AG20443 (cell line): ENCODE data around the gene CDK8.
"Not testable (repeated sequence)": the region's sequence is repeated elsewhere in the genome, so short reads cannot be mapped to it uniquely, and the experiment has no call there.

Experiments used
- DNase-seq: peaks from one replicate; pipeline ENCODE4 v3.0.0; 2012; ENCODE audit warnings: low spot score, mixed read lengths

Gene CDK8

DNA sequence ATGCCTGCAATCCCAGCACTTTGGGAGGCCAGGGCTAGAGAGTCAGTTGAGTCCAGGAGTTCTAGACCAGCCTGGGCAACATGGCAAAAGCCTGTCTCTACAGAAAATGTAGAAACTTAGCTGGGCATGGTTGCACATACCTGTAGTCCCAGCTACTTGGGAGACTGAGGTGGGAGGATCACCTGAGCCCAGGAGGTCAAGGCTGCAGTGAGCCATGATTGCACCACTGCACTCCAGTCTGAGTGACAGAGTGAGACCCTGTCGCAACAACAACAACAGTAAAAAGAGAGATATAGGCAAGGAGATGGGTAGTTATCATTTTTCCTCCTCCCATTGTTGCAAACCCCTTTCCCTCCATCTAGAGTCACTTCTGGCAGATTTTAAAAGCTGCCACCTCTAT lies 62.2 kb downstream of the CDK8 start:
- not testable (repeated sequence) for DNase-seq

GRCh38 chr13:26320766-26321165 lies 66.8 kb downstream of the CDK8 start:
- DNase-seq: no peak

GRCh38 chr13:26323127-26323526 lies 69.2 kb downstream of the CDK8 start:
- DNase-seq: no peak

GRCh38 chr13:26323764-26324163 lies 69.8 kb downstream of the CDK8 start:
- DNase-seq: no peak

DNA sequence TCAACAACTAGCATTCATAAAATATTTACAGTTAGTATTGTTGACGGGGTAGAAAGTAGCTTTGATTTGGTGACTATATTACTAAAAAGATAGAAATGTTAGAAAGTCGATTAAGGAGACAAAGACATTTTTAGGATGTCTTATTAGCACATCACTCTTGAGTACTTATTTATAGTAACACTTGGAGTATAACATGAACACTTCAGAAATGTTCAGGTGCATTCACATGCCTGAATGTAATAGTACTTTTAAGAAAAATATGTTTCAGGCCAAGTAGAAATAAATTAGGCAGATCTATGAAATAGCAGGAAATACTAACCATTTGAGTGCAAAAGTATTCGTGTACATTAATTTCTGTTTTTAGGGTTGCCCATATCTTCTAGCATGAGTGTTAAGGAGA lies 70.4 kb downstream of the CDK8 start:
- DNase-seq: no peak

- no peak for DNase-seq
These were observed 70.9 kb downstream of the CDK8 start for GRCh38 chr13:26324867-26325266.

DNA sequence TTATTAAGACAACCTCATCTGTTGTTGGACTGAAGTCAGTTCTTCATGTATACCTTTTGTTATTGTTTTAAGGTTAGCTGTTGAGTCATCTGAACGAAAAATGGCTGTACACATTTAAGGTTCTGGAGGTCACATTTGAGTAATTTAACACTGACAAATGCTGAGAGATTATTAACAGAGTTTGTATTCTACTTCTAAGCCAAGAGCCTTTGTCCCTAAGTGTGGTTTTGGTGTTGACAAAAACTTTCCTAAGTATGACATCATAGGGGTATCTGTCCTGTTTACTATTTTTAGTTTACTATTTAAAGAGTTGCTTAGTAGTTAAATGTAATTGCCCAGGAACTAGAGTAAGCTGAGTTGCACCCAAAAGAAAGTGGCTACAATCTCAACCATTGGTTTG lies 71.9 kb downstream of the CDK8 start:
- DNase-seq: no peak

DNA sequence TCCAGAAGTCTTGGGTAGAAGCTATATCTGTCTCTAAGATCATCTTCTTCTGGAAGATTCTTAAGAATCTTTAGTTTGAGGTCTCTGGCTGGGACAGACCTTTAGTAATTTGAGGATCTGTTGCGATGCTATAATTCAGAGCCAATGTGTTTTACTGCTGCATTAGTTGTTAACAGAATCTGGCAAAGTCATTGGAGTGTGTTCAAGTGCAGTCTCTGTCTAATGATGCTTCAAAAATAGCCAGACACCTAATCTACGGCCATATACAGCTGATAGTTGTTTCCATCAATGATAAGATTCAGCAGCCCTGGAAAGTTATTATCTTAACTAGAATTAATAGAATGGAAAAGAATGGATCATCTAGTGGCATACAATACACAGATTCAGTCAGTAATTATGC lies 72.6 kb downstream of the CDK8 start:
- DNase-seq: no peak

GRCh38 chr13:26327940-26328725 lies 74.2 kb downstream of the CDK8 start:
- DNase-seq: no peak

DNA sequence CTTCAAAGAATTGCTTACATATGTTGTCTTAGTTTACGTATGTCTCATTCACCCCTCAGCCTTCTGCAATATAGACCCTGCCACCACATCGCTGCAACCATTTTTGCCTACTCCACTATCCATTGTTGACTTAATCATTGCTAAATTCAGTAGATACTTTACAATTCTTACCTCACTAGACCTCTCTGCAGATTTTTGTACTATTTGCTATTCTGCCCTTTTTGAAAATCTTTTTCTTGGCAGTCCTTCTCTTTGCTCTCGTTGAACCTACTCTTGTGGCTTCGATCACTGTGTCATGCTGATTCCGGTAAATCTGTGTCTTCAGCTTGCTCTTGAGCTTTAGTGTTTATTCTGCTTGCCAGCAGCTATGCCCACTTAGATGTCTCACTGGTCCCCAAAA lies 81.2 kb downstream of the CDK8 start:
- no peak for DNase-seq

- DNase-seq: no peak
These were observed 86.9 kb downstream of the CDK8 start for GRCh38 chr13:26340807-26341206.

DNA sequence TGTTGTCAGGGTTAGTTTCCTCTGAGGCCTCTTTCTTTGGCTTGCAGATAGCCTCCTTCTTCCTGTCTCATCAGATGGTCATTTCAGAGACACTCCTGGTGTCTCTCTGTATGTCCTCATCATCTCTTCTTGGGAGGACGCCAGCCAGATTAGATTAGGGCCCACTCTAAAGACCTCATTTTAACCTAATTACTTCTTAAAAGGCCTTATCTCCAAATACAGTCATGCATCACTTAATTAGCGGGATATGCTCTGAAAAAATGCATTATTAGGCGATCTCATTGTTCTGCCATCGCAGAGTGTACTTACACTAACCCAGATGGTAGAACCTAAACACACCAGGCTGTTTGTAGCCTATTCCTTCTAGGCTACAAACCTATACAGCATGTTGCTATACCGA lies 89.0 kb downstream of the CDK8 start:
- DNase-seq: no peak

GRCh38 chr13:26343816-26344215 lies 89.9 kb downstream of the CDK8 start:
- DNase-seq: no peak

DNA sequence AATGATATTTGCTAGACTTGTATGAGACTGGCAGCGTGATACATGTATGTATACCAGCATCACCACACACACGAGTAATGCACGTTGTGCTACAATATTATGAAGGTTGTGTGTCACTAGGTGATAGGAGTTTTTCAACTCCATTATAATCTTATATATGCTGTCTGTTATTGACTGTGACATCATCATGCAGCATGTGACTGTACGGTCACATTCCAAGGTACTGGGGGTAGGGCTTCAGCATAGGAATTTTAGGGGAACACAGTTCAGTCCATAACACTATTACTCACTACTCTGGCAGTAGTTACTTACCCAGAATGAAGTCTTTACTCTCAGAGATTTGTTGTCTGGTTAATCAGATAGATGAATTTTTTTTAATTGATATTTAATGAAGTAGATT lies 91.1 kb downstream of the CDK8 start:
- no peak for DNase-seq

DNA sequence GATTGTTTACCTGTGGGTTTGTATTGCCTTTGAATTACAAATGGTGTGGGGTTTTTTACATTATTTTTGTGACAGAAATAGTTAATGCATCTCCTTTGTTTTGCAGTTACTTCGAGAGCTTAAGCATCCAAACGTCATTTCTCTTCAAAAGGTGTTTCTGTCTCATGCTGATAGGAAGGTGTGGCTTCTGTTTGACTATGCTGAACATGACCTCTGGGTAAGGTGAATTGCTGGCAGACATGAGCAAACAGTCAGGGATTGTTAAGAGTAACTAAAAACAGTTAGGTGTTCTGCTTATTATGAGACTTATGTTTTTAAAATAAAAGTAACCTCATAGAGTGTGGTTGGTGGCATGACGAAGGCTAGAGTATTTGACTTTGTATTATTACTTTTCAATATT lies 95.0 kb downstream of the CDK8 start:
- DNase-seq: no peak

DNA sequence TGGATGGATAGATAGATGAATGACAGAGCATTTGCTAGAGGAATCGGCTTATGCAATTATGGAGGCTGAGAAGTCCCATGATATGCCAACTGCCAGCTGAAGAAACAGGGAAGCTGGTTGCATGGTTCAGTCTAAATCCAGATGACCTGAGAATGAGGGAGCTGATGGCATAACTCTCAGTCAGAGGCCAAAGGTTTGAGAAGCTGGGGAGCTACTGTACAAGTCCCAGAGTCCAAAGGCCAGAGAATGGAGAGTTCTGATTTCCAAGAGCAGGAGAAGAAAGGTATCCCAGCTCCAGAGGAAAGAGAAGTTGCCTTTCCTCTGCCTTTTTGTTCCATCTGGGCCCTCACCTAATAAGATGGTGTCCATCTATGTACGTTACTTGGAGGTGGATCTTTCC lies 108.3 kb downstream of the CDK8 start:
- no peak for DNase-seq

DNA sequence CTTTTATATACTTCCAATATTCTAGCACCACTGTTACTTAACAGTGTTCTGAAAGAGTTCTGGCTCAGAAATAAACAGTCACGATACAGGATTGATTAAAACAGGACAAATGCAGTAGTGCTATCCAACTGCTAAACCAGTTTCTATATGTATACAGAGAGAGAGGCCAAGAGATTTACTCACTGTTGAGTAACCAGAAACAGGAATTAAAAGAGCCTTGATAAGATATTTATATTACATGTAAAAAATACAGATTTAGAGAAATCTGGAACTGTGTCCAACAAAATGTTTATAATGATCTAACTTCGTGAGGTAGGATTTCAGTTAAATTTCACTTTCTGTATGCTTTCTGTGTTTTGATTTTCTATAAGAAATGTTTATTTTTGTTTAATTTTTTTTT lies 116.6 kb downstream of the CDK8 start:
- DNase-seq: no peak

- DNase-seq: no peak
These were observed 118.8 kb downstream of the CDK8 start for GRCh38 chr13:26372747-26373146.

- DNase-seq: no peak
These were observed 122.5 kb downstream of the CDK8 start for GRCh38 chr13:26376430-26376829.

DNA sequence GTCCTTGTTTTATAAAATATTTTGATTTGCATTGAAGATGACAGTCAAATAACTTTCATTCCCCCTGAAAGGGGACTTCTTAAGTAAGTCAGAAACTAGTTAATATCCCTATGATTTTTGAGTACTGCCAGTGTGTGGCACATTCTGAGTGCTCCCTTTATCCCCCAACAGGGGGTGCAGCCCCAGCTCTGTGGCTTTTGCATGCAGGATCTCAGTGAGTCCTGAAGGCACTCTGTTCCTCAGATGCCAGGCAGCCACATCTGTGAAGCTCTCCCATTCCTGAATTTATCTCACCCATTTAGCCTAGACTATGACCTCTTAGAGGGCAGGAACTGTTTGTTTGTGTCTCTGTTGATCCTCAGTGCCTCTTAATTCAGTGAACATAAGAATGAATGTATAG lies 123.1 kb downstream of the CDK8 start:
- peak; percentile 66 for DNase-seq

DNA sequence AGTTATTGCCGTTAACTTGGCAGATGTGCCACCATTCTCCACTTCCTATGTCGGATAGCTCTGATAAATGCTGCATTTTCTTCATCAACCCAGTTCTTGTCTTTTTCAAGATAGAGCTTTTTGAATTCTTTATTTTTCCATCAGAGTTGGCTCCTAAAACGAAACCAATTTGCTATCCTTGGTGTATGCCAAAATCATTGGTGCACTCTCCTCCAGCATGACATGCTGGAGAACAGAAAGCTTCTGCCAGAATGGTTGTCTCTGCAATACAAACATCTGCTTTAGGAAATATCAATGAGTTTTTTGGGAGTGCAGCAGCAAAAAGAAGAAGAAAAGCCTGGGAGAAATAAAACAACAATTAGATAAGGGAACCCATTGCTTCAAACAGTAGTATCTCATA lies 124.2 kb downstream of the CDK8 start:
- no peak for DNase-seq

DNA sequence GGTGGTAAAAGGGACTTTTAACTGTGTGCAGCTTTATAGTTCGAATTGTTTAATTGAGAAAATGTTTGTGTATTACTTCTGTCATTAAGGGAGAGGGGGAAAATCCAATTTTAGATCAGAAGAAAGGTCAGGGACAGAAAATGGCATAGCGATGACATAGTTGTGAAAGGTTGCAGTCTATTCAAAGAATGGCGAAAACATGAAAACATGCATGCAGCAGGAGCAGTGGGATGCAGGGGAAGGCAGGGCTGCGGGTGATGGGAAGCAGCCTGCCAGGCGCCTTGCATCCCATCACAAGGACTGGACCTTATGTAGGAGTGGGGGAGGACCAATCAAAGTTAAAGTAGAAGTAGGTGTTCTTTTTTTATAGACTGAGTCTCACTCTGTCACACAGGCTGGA lies 125.9 kb downstream of the CDK8 start:
- no peak for DNase-seq

- DNase-seq: no peak
These were observed 127.0 kb downstream of the CDK8 start for GRCh38 chr13:26380930-26381329.

DNA sequence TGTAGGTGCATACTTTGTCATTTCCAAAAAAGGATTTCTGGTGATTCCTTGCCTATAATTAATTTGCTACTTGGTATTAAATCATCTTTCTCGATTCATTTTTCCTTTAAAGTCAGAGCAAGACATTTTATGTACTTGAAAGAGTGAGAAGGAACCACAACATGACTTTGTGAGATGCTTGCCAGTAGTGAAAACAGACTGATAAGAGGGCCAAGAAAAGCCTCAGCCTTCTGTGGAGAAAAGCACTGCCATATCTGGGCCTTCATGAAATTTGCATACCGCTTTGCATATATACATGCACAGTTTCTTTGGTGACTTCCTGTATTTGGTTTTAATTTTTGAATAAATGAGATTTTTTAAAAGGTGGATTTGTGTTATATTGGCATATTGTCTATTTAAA lies 128.4 kb downstream of the CDK8 start:
- DNase-seq: no peak

DNA sequence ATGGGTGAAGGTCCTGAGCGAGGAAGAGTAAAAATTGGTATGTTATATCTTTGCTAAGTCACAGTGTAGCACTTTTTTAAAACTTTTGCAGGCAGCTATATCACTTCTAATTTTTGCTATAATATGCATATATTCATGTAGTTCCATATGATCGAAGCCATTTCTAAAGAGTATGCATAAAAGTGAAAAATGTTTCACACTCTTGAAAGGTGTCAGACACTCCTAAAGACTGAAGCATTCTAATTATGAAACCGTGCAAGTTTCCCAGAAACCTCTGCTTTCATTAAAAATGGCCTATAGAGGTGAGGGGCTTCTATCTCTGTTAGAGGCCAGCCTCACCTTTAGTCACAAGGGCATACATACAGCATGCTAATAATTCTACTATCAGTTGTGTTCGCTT lies 128.9 kb downstream of the CDK8 start:
- no peak for DNase-seq
